Stimulated activated CD8-positive, alpha-beta memory T cell treated with anti-CD3 and anti-CD28 coated beads, Interleukin-2, amount 100 ng/mL, for 48 hours (primary cell): ENCODE measurements around the gene VMP1.
"Not testable (repeated sequence)": the region's sequence is repeated elsewhere in the genome, so short reads cannot be mapped to it uniquely, and the experiment has no call there.

ENCODE experiments used
- DNase-seq, 2 donors: peaks; one replicate each; pipeline ENCODE4 v3.0.0-alpha.2; 2020; ENCODE audit warnings: low read depth in 2 of 2

VMP1 gene

DNA sequence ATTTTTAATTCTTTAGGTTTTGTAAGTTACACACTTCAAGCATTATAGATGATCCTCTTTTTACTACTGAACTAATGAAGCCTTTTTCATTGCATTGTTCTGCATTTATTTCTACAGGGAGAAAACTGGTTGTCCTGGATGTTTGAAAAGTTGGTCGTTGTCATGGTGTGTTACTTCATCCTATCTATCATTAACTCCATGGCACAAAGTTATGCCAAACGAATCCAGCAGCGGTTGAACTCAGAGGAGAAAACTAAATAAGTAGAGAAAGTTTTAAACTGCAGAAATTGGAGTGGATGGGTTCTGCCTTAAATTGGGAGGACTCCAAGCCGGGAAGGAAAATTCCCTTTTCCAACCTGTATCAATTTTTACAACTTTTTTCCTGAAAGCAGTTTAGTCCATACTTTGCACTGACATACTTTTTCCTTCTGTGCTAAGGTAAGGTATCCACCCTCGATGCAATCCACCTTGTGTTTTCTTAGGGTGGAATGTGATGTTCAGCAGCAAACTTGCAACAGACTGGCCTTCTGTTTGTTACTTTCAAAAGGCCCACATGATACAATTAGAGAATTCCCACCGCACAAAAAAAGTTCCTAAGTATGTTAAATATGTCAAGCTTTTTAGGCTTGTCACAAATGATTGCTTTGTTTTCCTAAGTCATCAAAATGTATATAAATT is 132.3 kb downstream of the VMP1 start:
- no peak for DNase-seq

DNA sequence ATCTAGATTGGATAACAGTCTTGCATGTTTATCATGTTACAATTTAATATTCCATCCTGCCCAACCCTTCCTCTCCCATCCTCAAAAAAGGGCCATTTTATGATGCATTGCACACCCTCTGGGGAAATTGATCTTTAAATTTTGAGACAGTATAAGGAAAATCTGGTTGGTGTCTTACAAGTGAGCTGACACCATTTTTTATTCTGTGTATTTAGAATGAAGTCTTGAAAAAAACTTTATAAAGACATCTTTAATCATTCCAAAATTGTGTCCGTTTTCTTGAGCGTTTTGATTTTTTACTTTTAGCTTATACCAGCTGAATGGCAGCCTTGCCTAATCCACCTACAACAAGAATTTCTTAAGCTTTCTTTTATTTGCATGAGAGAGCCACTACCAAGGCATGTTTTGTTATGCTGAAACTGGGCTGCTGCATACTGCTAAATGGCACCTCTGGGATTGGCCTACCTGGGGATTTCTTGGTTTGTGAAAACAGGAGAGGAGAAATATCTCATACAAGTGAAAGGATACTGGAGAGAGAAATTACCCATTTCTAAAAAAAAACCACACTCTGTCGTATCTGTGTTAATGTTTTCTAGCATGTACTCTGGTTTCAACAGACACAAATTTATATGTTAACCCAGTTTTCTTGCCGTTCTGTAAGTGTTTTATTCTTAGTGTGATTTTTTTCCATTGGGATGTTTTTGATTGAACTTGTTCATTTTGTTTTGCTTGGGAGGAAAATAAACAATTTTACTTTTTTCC is 133.1 kb downstream of the VMP1 start:
- no peak for DNase-seq

DNA sequence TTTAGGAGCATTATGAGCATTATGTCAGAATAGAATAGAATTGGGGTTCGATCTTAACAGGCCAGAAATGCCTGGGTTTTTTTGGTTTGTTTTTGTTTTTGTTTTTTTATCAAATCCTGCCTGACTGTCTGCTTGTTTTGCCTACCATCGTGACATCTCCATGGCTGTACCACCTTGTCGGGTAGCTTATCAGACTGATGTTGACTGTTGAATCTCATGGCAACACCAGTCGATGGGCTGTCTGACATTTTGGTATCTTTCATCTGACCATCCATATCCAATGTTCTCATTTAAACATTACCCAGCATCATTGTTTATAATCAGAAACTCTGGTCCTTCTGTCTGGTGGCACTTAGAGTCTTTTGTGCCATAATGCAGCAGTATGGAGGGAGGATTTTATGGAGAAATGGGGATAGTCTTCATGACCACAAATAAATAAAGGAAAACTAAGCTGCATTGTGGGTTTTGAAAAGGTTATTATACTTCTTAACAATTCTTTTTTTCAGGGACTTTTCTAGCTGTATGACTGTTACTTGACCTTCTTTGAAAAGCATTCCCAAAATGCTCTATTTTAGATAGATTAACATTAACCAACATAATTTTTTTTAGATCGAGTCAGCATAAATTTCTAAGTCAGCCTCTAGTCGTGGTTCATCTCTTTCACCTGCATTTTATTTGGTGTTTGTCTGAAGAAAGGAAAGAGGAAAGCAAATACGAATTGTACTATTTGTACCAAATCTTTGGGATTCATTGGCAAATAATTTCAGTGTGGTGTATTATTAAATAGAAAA is 133.8 kb downstream of the VMP1 start:
- DNase-seq, result not testable (repeated sequence)

DNA sequence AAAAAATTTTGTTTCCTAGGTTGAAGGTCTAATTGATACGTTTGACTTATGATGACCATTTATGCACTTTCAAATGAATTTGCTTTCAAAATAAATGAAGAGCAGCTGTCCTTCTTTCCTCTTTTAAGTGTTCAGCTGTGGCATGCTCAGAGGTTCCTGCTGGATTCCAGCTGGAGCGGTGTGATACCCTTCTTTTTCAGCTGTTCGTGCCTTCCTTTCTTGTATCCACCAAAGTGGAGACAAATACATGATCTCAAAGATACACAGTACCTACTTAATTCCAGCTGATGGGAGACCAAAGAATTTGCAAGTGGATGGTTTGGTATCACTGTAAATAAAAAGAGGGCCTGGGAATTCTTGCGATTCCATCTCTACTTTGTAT is 134.4 kb downstream of the VMP1 start:
- not testable (repeated sequence) for DNase-seq

DNA sequence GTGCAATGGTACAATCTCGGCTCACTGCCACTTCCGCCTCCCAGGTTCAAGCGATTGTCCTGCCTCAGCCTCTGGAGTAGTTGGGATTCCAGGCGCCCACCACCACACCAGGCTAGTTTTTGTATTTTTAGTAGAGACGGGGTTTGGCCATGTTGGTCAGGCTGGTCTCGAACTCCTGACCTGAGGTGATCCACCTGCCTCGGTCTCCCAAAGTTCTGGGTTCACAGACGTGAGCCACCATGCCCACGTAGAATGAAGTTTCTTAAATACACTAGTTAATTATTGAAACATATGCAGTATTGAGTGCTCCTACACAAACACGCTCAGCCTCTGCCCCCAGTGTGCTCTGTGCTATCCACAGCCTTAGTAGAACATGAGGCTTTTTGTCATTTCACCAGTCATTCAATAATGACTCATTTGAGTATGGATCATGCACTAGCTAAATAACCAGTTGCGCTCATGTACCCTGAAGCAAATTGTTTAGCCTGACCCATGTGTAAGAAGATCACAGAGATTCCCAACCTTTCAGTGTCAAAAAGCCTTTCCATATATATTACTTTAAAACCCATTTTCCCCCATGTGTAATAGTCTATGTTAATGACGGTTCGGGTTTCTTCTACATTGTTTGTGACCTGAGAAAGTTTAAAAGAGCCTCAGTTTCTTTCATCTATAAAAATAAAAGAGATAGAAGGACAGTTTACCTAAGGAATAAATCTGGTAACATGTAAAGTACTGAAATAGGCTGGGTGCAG is 135.6 kb downstream of the VMP1 start:
- no peak for DNase-seq

DNA sequence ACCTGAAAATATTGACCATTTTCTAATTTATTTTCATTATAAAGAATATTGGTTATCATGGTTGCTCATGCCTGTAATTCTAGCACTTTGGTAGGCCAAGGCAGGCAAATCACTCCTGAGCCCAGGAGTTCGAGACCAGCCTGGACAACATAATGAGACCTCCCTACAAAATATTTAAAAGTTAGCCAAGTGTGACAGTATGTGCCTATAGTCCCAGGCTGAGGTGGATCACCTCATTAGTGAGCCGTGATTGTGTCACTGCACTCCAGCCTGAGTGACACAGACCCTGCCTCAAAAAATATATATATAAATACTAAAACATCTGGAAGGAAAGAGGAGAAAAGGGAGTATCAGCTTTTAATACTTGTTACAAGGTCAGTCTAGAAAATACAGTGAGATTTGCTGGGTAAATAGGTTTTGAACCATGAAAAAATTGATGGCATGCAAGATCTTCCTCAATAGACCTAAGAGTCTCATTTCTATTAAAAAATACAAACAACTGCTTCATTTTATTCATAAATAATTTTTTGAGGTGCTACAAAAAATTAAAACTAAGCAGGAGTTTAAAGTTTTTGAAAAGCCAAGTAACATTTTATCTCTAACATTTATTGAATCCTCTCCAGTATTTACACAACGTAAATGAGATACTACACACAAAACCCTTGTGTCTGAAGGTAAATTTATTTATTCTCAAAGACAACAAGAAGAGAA is 137.6 kb downstream of the VMP1 start:
- no peak for DNase-seq

DNA sequence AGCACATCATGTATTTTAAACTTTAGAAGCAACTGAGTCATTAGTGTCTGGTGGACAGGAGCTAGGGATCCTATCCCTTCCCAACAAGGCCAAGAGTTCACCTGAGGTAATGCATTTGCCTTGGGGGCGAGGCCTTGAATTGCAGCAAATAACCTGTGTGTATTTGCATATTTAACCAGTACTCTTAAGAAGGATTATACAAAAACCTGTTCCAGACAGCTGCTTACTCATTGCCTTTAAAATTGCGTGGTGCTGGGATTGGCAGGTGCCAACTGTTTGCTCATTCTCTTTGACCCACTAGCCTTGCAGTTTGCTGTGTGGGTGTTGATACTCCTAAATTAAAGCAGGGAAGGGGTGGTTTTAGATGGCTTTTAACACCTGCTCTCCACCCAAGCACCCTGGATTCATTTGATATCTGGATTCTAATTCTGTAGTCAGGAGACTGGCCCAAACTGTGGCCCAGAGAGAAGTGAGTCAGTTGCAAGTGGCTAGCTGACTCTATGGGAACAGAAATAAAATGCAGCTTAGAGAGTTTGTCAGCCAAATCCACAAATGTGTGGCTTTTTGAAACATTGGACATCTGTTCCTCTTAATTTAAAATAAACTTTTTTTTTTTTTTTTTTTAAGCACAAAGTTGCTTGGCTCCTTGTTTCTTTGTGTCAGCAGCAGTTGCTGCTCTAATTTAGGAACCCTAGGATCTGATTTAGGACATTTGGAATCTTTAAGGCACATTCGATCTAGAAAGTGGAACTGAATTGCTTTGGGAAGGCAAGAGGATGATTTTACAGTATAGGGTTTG is 138.3 kb downstream of the VMP1 start:
- DNase-seq, result no peak

DNA sequence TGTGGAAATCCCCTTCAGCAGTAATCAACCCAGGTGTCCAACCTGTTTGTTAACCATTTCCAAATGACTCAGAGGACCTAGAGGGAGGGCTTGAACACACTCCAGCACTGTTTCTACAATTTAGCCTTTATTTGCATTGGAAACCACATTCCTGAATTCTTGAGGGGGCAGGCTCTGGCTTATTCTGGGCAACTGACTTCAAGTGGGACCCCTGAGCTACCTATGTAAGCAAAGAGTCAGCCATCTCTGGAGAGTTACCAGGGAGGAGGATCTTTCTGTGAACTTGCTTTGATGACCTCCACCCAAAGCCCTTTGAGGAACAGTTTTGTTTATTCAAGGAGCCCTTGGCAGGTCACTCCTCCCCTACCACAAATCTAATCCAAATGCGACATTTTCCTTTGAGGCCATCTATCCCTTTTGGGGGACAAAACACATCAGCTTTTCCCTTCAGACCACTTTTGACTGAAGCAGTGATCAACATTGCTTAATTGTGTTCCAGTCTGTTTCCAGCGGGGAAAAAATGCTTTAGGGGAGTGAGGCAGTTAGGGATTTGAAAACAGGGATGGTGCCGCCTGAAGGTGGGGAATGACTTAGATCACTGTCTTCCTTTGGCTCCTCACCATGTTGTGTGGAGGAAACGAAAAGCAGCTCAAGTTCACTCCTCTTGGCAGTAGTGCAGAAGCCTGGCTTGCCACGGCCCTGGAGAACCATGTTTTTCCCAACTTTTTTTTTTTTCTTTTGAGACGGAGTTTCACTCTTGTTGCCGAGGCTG is 139.1 kb downstream of the VMP1 start:
- DNase-seq, result no peak

DNA sequence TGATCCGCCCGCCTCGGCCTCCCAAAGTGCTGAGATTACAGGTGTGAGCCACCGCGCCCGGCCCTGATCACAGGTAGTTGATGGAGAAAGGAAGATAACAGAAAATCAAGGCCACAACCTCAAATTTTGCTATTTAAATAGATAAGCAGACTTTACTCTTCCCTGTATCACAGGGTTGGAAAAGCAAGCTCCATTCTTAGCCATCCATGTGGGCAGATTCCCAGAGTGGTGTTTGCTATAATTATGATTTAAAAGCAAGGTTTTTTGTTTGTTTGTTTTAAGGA is 140.9 kb downstream of the VMP1 start:
- no peak for DNase-seq

DNA sequence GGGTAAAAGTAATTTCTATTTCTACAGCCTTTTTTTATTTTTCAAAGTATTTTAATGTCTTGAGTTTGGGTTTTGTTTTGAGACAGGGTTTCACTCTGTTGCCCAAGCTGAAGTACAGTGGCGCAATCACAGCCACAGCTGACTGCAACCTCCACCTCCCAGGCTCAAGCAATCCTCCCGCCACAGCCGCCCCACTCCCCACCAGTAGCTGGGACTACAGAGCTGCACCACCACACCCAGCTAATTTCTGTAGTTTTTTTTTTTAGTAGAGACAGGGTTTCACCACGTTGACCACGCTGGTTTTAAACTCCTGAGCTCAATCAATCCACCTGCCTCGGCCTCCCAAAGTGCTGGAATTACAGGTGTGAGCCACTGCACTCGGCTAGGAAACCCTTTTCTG is 141.3 kb downstream of the VMP1 start:
- no peak for DNase-seq

DNA sequence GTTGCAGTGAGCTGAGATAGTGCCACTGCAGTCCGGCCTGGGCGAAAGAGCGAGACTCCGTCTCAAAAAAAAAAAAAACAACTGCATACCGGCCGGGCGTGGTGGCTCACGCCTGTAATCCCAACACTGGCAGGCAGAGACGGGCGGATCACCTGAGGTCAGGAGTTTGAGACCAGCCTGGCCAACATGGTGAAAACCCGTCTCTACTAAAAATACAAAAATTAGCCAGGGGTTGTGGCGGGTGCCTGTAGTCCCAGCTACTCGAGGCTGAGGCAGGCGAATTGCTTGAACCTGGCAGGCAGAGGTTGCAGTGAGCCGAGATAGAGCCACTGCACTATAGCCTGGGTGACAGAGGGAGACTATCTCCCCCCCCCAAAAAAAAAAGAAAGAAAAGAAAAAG is 142.9 kb downstream of the VMP1 start:
- not testable (repeated sequence) for DNase-seq

DNA sequence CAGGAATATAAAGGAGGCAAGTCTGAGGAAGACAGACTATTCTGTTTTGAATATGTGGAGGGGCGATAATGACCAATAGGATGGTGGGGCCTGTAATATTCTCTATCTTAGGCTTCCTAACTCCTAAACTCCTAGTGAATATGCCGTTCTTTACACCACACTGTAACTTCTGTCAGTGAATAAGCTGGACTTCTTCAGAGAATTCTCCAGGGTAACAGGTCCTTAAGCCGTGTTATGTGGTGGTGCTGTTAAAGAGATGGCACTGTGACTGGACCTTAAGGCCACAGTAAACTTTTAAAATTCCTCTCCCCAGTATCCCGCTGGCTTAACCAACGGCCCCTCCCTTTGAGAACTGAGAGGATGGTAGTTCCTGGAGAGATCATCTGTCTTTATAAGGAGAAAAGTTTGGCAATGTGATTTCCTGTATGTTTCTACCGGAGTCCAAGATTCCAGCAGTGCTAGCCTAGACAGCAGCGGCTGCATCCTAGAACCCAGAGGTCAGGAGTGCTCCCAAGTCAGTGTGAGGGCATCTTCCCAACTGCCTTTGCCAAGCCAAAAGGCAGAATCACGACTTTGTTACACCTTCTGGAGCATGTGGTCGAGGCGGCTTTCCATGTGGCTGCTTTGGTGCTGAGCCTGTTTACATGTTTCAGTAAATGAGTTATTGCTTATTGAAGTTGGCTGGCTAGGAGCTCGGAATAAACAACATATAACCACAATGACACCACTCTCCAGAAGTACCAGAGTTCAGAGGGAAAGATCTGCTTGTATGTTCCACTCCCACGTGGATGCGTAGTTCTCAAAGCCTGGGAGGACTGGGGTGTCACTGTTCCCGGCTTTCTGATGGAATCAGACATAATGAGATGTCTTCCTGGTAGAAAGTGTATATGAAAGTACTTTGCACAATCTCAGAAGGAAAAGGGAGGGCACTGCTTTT is 144.3 kb downstream of the VMP1 start:
- DNase-seq, result no peak

DNA sequence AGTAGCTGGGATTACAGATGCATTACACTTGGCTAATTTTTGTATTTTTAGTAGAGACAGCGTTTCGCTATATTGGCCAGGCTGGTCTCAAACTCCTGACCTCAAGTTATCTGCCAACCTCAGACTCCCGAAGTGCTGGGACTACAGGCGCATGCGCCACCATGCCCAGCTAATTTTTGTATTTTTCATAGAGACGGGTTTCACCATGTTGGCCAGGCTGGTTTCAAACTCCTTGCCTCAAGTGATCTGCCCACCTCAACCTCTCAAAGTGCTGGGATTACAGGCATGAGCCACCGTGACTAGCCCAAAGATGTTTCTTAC is 145.4 kb downstream of the VMP1 start:
- not testable (repeated sequence) for DNase-seq

DNA sequence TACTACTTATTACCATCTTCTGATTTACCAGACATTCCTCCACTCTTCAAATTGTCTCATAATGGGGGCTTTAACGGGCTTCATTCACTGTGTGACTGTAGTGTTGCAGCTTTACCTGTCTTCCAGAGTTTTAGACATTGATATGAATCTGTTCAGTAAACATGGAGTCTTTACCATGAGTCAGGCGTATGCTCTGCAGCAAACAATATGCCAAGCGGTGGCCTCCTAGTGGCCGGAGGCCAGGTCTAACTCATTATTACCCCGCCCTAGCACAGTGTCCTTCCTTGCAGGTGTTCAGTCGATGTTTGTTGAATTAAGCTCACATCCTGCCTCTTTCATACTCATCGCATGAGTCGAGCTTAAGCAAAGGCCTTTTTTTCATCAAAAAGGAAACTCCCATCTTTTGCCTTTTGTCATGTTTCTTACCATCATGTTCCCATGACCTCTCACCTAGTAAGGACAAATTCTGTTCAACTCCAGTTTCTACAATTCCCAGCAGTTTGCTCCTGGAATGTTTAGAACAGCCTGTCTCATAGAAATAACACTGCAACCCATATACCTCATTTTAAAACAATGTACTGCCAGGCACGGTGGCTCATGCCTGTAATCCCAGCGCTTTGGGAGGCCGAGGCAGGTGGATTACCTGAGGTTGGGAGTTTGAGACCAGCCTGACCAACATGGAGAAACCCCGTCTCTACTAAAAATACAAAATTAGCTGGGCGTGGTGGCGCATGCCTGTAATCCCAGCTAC is 145.9 kb downstream of the VMP1 start:
- DNase-seq, result no peak

DNA sequence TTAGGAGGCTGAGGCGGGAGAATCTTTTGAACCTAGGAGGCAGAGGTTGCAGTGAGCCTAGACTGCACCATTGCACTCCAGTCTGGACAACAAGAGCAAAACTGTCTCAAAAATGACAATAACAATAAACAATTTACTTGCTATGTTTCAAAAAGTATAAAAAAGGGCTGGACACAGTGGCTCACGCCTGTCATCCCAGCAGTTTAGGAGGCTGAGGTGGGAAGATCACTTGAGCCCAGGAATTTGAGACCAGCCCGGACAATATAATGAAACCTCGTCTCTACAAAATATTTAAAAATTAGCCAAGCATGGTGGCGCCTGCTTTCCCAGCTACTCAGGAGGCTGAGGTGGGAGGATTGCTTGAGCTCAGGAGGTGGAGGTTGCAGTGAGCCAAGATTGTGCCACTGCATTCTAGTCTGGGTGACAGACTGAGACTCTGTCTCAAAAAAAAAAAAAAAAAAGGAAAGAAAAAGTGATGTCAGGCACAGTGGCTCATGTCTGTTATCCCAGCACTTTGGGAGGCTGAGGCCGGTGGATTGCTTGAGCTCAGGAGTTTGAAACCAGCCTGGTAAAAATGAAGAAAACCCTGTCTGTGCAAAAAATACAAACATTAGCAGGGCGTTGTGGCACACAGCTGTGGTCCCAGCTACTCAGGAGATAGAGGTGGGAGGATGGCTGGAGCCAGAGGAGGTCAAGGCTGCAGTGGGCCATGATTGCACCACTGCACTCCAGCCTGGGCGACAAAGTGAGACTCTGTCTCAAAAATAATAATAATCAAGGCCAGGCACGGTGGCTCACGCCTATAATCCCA is 146.7 kb downstream of the VMP1 start:
- DNase-seq, result not testable (repeated sequence)

DNA sequence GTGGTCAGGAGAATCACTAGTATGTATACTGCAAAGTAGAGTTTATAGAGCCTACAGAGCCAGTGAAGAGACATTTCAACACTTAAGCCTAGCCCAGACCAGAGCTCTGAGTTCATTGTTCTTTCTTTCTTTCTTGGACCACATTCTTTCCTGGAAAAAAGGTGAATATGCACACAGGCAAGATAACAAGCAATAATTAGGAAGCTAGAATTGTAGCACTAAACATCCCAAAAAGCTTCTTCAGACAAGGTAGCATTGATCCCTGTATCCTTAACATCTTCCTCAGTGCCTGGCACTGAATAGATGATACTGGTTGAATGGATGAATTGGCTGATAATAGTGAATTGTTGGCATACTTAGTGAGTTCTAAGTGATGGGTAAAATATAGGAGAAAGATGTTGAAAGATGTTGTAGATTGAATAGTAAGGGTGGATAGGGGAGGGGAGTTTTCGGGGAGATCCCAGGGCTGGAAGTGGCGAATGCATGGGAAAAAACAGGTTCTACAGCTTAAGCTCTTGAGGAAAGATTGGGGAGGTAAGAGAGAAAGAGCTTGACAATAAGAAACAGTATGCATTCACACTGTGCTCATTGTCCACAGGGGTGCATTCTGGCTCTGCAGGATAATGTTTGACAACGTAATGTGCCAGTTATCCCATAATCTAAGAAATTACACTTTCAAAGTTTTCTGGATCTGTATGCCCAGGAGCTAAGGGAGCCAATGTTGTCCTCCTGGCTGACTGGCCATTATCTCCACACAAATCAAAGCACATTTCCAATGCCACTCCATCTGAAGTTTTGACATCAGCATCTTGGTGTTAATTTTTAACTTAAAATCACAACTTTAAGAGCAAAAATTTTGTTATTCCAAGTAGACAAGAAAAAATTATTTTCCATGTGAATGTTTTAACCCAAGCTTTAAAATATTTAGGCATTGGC is 149.7 kb downstream of the VMP1 start:
- DNase-seq, result no peak
